ENCODE measurements around the gene ORAI1.
A peak's percentile ranks its signal among the peaks of the same experiment; 100 is the strongest.

The ORAI1 gene

DNA sequence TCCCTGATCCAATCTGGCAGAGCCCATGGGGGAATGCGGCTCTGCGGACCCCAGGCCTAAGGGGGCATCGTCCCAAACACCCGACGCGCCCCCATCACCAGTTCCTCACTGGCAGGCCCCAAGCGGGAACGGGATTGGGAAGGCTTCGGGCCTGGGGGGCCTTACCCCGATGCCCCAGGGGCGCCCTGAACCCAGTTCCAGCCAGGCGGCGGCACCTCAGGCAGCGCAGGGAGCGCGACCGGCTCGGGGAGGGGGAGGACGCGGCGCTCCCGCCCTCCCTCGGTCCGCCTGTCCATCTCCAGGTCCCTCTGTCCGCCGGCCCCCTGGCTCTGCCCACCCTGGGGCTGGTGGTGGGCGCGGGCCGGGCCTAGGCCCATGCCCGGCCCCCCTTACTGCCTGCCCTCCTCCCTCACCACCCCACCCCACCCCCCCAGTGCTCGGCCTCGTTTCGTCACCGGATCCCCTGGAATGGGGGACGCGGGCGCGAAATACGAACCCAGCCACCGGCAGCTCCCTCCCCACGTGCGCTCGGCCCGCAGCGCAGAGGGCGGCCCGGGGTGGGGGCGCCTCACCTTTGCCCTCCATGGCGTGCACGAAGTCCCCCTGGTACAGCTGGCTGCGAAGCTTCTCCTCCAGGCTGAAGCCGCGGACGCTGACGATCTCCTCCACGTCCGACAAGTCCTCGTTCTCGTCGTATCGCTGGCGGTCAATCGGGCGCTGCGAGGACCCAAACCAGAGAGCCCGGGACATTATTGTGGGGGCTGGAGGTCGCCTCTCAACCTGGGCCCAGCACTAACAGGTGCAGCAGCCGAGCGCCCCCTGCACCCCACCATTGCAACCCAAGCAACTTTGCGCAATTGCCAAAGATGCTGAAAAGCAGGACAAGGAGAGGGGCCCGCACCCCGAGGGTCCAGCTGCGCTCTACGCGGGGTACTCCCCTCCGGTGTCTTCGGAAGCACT is 47.8 kb upstream of the ORAI1 start:
- WGBS = 5% methylated on average over 61 of the region's 77 CpGs
- peak overlapping the region; percentile 53 to 95 for H2BK12ac ChIP-seq (ENCODE audit: low read length in 2 of 2)
- peak overlapping the region; percentile 96 for H3K4me2 ChIP-seq (ENCODE audit: low read length, poor library complexity, severe bottlenecking)
- H2AFZ ChIP-seq (ENCODE audit: low read depth, low read length) = peak overlapping the region; percentile 72
- H3K4ac ChIP-seq (ENCODE audit: low read depth in 1 of 2, low read length in 2 of 2) = peak overlapping the region; percentile 79 to 81
- peak overlapping the region; percentile 93 for H2BK120ac ChIP-seq (ENCODE audit: low read depth, low read length)
- no peak overlapping the region for H2BK5ac ChIP-seq (ENCODE audit: low read depth, low read length, poor library complexity, severe bottlenecking)
- peak overlapping the region; percentile 36 to 90 for H3K14ac ChIP-seq (ENCODE audit: low read length in 2 of 2)
- peak overlapping the region in 1 of 2 experiments; percentile 98 for H3K23ac ChIP-seq (ENCODE audit: low read length in 2 of 2)
- peak overlapping the region; percentile 87 for H2AK5ac ChIP-seq (ENCODE audit: low read length, severe bottlenecking)
- peaks cover 7% of the 10 kb centered on the region for H3K79me1 ChIP-seq (replicated peaks; ENCODE audit: low read length, poor library complexity, severe bottlenecking)
- peak; percentile 50 for DNase-seq
- H3K36me3 ChIP-seq (ENCODE audit: control insufficient read depth in 1 of 2, insufficient read depth in 2 of 2, low read depth in 1 of 2, low read length in 2 of 2) = peaks cover 11 to 20% of the 10 kb centered on the region in 2 experiments
- peak overlapping the region; percentile 48 to 89 for H3K4me3 ChIP-seq (ENCODE audit: insufficient read depth in 1 of 2, low read depth in 1 of 2, low read length in 2 of 2)
- H3K9ac ChIP-seq (ENCODE audit: low read length) = peak overlapping the region; percentile 95
- H3K18ac ChIP-seq (ENCODE audit: low read depth in 1 of 2, low read length in 2 of 2) = peak overlapping the region; percentile 92 to 95
- peak overlapping the region; percentile 100 for H4K8ac ChIP-seq (ENCODE audit: low read length)
- H4K91ac ChIP-seq (ENCODE audit: low read length) = peak overlapping the region; percentile 90
- H2BK15ac ChIP-seq (ENCODE audit: low read depth, poor library complexity, severe bottlenecking) = peak overlapping the region; percentile 99
- H3K27ac ChIP-seq (ENCODE audit: low read length, poor library complexity, severe bottlenecking) = peak overlapping the region; percentile 85
- H3K9me3 ChIP-seq (ENCODE audit: control insufficient read depth, low read length) = no peaks in the 10 kb centered on the region
- H3K27me3 ChIP-seq (ENCODE audit: control insufficient read depth in 1 of 2, insufficient read depth in 1 of 2, low read length in 2 of 2) = no peaks in the 10 kb centered on the region
- peaks cover 38% of the 10 kb centered on the region for H3K4me1 ChIP-seq (ENCODE audit: control insufficient read depth, insufficient read depth, low read depth, low read length)

DNA sequence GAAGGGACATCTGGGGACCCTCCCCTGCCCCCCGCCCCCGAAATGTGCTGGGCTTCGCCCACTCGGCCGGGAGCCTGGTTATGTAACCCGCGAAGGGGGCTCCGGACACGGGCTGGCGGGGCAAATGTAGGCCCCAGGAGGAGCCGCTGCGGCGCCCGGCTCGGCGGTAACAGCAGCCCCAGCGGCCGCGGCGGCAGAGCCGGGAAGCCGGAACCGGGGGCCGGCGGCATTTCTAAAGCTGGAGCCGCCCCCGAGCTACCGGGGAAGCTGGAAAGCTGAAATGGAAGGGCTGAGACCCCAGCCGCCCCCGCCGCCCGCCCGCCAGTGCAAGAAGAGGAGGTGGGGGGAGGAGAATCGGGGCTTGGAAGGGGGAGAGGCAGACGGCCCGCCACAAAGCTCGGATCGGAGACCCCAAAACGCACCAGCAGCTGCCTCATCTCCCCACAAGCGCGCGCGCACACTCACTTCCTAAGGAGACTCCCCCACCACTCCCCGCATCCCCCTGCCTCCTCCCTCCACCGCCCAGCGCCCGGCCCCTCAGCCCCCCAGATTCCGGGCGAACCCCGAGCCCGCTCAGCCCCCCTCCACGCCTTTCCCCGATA is 47.0 kb upstream of the ORAI1 start:
- Histone ChIP-seq H2BK12ac (ENCODE audit: low read length in 2 of 2) (peak overlapping the region in 1 of 2 experiments; percentile 68), H4K91ac (ENCODE audit: low read length) (no peak overlapping the region), H3K36me3 (ENCODE audit: control insufficient read depth in 1 of 2, insufficient read depth in 2 of 2, low read depth in 1 of 2, low read length in 2 of 2) (peaks cover 6 to 14% of the 10 kb centered on the region in 2 experiments), H3K18ac (ENCODE audit: low read depth in 1 of 2, low read length in 2 of 2) (peak overlapping the region; percentile 25 to 76), H3K79me1 (replicated peaks; ENCODE audit: low read length, poor library complexity, severe bottlenecking) (peaks cover 7% of the 10 kb centered on the region), H3K9me3 (ENCODE audit: control insufficient read depth, low read length) (no peaks in the 10 kb centered on the region), H2AK5ac (ENCODE audit: low read length, severe bottlenecking) (no peak overlapping the region), H3K9ac (ENCODE audit: low read length) (peak overlapping the region; percentile 95), H2BK15ac (ENCODE audit: low read depth, poor library complexity, severe bottlenecking) (peak overlapping the region; percentile 62), H2BK120ac (ENCODE audit: low read depth, low read length) (peak overlapping the region; percentile 84), H3K14ac (ENCODE audit: low read length in 2 of 2) (no peak overlapping the region), H3K4me1 (ENCODE audit: control insufficient read depth, insufficient read depth, low read depth, low read length) (peaks cover 38% of the 10 kb centered on the region), H3K4me3 (ENCODE audit: insufficient read depth in 1 of 2, low read depth in 1 of 2, low read length in 2 of 2) (peak overlapping the region; percentile 48 to 89), H3K4me2 (ENCODE audit: low read length, poor library complexity, severe bottlenecking) (peak overlapping the region; percentile 96), H3K27me3 (ENCODE audit: control insufficient read depth in 1 of 2, insufficient read depth in 1 of 2, low read length in 2 of 2) (no peaks in the 10 kb centered on the region), H2AFZ (ENCODE audit: low read depth, low read length) (peak overlapping the region; percentile 34), H3K27ac (ENCODE audit: low read length, poor library complexity, severe bottlenecking) (no peak overlapping the region), H4K8ac (ENCODE audit: low read length) (peak overlapping the region; percentile 100), H3K4ac (ENCODE audit: low read depth in 1 of 2, low read length in 2 of 2) (peak overlapping the region in 1 of 2 experiments; percentile 86), H2BK5ac (ENCODE audit: low read depth, low read length, poor library complexity, severe bottlenecking) (no peak overlapping the region), H3K23ac (ENCODE audit: low read length in 2 of 2) (peak overlapping the region in 1 of 2 experiments; percentile 61)
- DNase-seq = peak; percentile 50
- under 1% methylated on average over 37 of the region's 53 CpGs for WGBS

- 0% methylated on average over 29 of the region's 54 CpGs for WGBS
- Histone ChIP-seq H3K9me3 (ENCODE audit: control insufficient read depth, low read length) (no peaks in the 10 kb centered on the region), H3K36me3 (ENCODE audit: control insufficient read depth in 1 of 2, insufficient read depth in 2 of 2, low read depth in 1 of 2, low read length in 2 of 2) (peaks cover 0 to 4% of the 10 kb centered on the region in 2 experiments), H3K27ac (ENCODE audit: low read length, poor library complexity, severe bottlenecking) (no peak overlapping the region), H3K18ac (ENCODE audit: low read depth in 1 of 2, low read length in 2 of 2) (peak overlapping the region; percentile 11 to 91), H2BK120ac (ENCODE audit: low read depth, low read length) (peak overlapping the region; percentile 81), H3K79me1 (replicated peaks; ENCODE audit: low read length, poor library complexity, severe bottlenecking) (peaks cover 7% of the 10 kb centered on the region), H3K4me2 (ENCODE audit: low read length, poor library complexity, severe bottlenecking) (peak overlapping the region; percentile 99), H2BK5ac (ENCODE audit: low read depth, low read length, poor library complexity, severe bottlenecking) (no peak overlapping the region), H4K91ac (ENCODE audit: low read length) (no peak overlapping the region), H3K14ac (ENCODE audit: low read length in 2 of 2) (peak overlapping the region in 1 of 2 experiments; percentile 39), H2BK12ac (ENCODE audit: low read length in 2 of 2) (peak overlapping the region in 1 of 2 experiments; percentile 33), H3K9ac (ENCODE audit: low read length) (peak overlapping the region; percentile 95), H2AK5ac (ENCODE audit: low read length, severe bottlenecking) (no peak overlapping the region), H2BK15ac (ENCODE audit: low read depth, poor library complexity, severe bottlenecking) (peak overlapping the region; percentile 78), H3K4me1 (ENCODE audit: control insufficient read depth, insufficient read depth, low read depth, low read length) (peaks cover 38% of the 10 kb centered on the region), H2AFZ (ENCODE audit: low read depth, low read length) (peak overlapping the region; percentile 74), H3K27me3 (ENCODE audit: control insufficient read depth in 1 of 2, insufficient read depth in 1 of 2, low read length in 2 of 2) (no peaks in the 10 kb centered on the region), H3K4ac (ENCODE audit: low read depth in 1 of 2, low read length in 2 of 2) (peak overlapping the region; percentile 29 to 62), H3K23ac (ENCODE audit: low read length in 2 of 2) (no peak overlapping the region), H3K4me3 (ENCODE audit: insufficient read depth in 1 of 2, low read depth in 1 of 2, low read length in 2 of 2) (peak overlapping the region; percentile 67 to 89), H4K8ac (ENCODE audit: low read length) (peak overlapping the region; percentile 73)
- DNase-seq = peak; percentile 78
These were observed 46.1 kb upstream of the ORAI1 start for GRCh38 chr12:121579981-121580868.
